H9 (cell line): Measurements from ENCODE around the gene PLA2G4C. TPM values are rescaled to one million over a fixed set of nuclear protein-coding genes. Genes with fewer than 3 reads are reported as not detected.

Source experiments
- DNase-seq: peaks from one replicate; pipeline ENCODE4 v3.0.0-alpha.2; 2017
- H2AFZ ChIP-seq: one replicate; pipeline ENCODE4 v1.6.1; 2013; ENCODE audit warnings: mild to moderate bottlenecking, low read length, control low read depth, moderate library complexity
- H2AK5ac ChIP-seq: 2 replicates; pipeline ENCODE4 v1.6.1; 2013; ENCODE audit warnings: low read length, control low read depth, mixed read lengths; ENCODE audit not compliant: insufficient read length
- H2BK120ac ChIP-seq: one replicate; pipeline ENCODE4 v1.6.1; 2013; ENCODE audit warnings: low read depth, mild to moderate bottlenecking, low read length, control low read depth, inconsistent platforms; ENCODE audit not compliant: poor library complexity, severe bottlenecking
- H2BK12ac ChIP-seq: 2 replicates; pipeline ENCODE4 v1.6.1; 2013; ENCODE audit warnings: low read length, control low read depth, mixed read lengths, low read depth; ENCODE audit not compliant: insufficient read length
- H2BK15ac ChIP-seq: 2 replicates; pipeline ENCODE4 v1.6.1; 2013; ENCODE audit warnings: low read depth, low read length, control low read depth
- H2BK20ac ChIP-seq: one replicate; pipeline ENCODE4 v1.6.1; 2013; ENCODE audit warnings: low read depth, mild to moderate bottlenecking, low read length, control low read depth, inconsistent platforms; ENCODE audit not compliant: poor library complexity, severe bottlenecking
- H2BK5ac ChIP-seq: 2 replicates; pipeline ENCODE4 v1.6.1; 2013; ENCODE audit warnings: low read length, control low read depth, mixed read lengths; ENCODE audit not compliant: insufficient read length
- H3K14ac ChIP-seq: 2 replicates; pipeline ENCODE4 v1.6.1; 2013; ENCODE audit warnings: low read length, control low read depth; ENCODE audit not compliant: insufficient read depth
- H3K18ac ChIP-seq: 2 replicates; pipeline ENCODE4 v1.6.1; 2013; ENCODE audit warnings: low read depth, mild to moderate bottlenecking, mixed read lengths, low read length, control low read depth; ENCODE audit not compliant: insufficient read length
- H3K23ac ChIP-seq: 2 replicates; pipeline ENCODE4 v1.6.1; 2013; ENCODE audit warnings: low read length, control low read depth, mixed read lengths, low read depth; ENCODE audit not compliant: insufficient read length
- H3K23me2 ChIP-seq: 2 replicates; pipeline ENCODE4 v1.6.1; 2013; ENCODE audit warnings: low read depth, mild to moderate bottlenecking, mixed read lengths, low read length, control low read depth; ENCODE audit not compliant: insufficient read length, poor library complexity, severe bottlenecking
- H3K27ac ChIP-seq: 2 replicates; pipeline ENCODE4 v1.5.1; 2013; ENCODE audit warnings: low read length, control low read depth, mixed read lengths, low read depth; ENCODE audit not compliant: insufficient read length
- H3K27me3 ChIP-seq: 2 replicates; pipeline ENCODE4 v1.6.1; 2013; ENCODE audit warnings: low read length, control low read depth, inconsistent platforms; ENCODE audit not compliant: insufficient read depth
- H3K4ac ChIP-seq: 2 replicates; pipeline ENCODE4 v1.6.1; 2013; ENCODE audit warnings: low read depth, mild to moderate bottlenecking, control low read depth, inconsistent platforms, low read length, moderate library complexity
- H3K4me1 ChIP-seq: 2 replicates; pipeline ENCODE4 v1.6.1; 2013; ENCODE audit warnings: low read length, control low read depth, inconsistent platforms; ENCODE audit not compliant: insufficient read depth
- H3K4me2 ChIP-seq: 2 replicates; pipeline ENCODE4 v1.6.1; 2013; ENCODE audit warnings: low read length, control low read depth, mixed read lengths; ENCODE audit not compliant: insufficient read length, insufficient read depth
- H3K56ac ChIP-seq: 2 replicates; pipeline ENCODE4 v1.6.1; 2013; ENCODE audit warnings: low read depth, mild to moderate bottlenecking, mixed read lengths, low read length, control low read depth; ENCODE audit not compliant: insufficient read length
- H3K79me1 ChIP-seq: 2 replicates; pipeline ENCODE4 v1.6.1; 2013; ENCODE audit warnings: low read depth, mild to moderate bottlenecking, moderate library complexity, low read length, control low read depth, inconsistent platforms; ENCODE audit not compliant: insufficient read depth, poor library complexity, severe bottlenecking
- H3K79me2 ChIP-seq: 2 replicates; pipeline ENCODE4 v1.6.1; 2013; ENCODE audit warnings: low read length, control low read depth, inconsistent platforms; ENCODE audit not compliant: insufficient read depth
- H3K9ac ChIP-seq: 2 replicates; pipeline ENCODE4 v1.6.1; 2013; ENCODE audit warnings: low read length, control low read depth, mixed read lengths; ENCODE audit not compliant: insufficient read length; ENCODE audit errors: extremely low read depth
- H3K9me3 ChIP-seq: one replicate; pipeline ENCODE4 v1.6.1; 2013; ENCODE audit warnings: low read depth, low read length, inconsistent platforms; ENCODE audit not compliant: control insufficient read depth
- H3T11ph ChIP-seq: one replicate; pipeline ENCODE4 v1.6.1; 2013; ENCODE audit warnings: mild to moderate bottlenecking, low read length, control low read depth, inconsistent platforms
- H4K20me1 ChIP-seq: one replicate; pipeline ENCODE4 v1.6.1; 2013; ENCODE audit not compliant: control insufficient read depth, insufficient read length, insufficient read depth
- H4K5ac ChIP-seq: 2 replicates; pipeline ENCODE4 v1.6.1; 2013; ENCODE audit warnings: low read depth, mild to moderate bottlenecking, mixed read lengths, low read length, control low read depth; ENCODE audit not compliant: insufficient read length
- H4K8ac ChIP-seq: replicated peaks from 2 replicates; pipeline ENCODE4 v1.6.1; 2013; ENCODE audit warnings: low read length, control low read depth, mixed read lengths, low read depth; ENCODE audit not compliant: insufficient read length
- H4K91ac ChIP-seq: 2 replicates; pipeline ENCODE4 v1.6.1; 2013; ENCODE audit warnings: low read depth, mild to moderate bottlenecking, moderate library complexity, mixed read lengths, low read length, control low read depth; ENCODE audit not compliant: insufficient read length
- H3K27ac Mint-ChIP-seq, 3 experiments: 2 replicates in 2 of 3; 3 replicates in 1 of 3; pipeline ENCODE4 v1.8.0; 2020 to 2021; ENCODE audit warnings: mixed read lengths in 3 of 3, mild to moderate bottlenecking in 1 of 3, moderate library complexity in 1 of 3
- H3K27me3 Mint-ChIP-seq: 2 replicates; pipeline ENCODE4 v1.8.0; 2021; ENCODE audit warnings: low read depth, mild to moderate bottlenecking, moderate library complexity, mixed read lengths
- H3K36me3 Mint-ChIP-seq, 3 experiments: 2 replicates in 2 of 3; 3 replicates in 1 of 3; pipeline ENCODE4 v1.8.0; 2020 to 2021; ENCODE audit warnings: low read depth in 3 of 3, mixed read lengths in 3 of 3; ENCODE audit not compliant: insufficient read depth in 1 of 3
- H3K4me1 Mint-ChIP-seq, 2 experiments: 2 replicates each; pipeline ENCODE4 v1.8.0; 2020; ENCODE audit warnings: mixed read lengths in 2 of 2
- H3K4me3 Mint-ChIP-seq, 2 experiments: 2 replicates in 1 of 2; 3 replicates in 1 of 2; pipeline ENCODE4 v1.8.0; 2020 to 2021; ENCODE audit warnings: mild to moderate bottlenecking in 2 of 2, mixed read lengths in 2 of 2, moderate library complexity in 1 of 2
- H3K9me3 Mint-ChIP-seq, 2 experiments: 2 replicates in 1 of 2; 3 replicates in 1 of 2; pipeline ENCODE4 v1.8.0; 2020; ENCODE audit warnings: mild to moderate bottlenecking in 2 of 2, mixed read lengths in 2 of 2, moderate library complexity in 1 of 2
- WGBS: extraction: QIAGEN DNeasy Blood & Tissue Kit; methylation state at CpG from one replicate; pipeline ENCODE4 v1.1.7; 2013; ENCODE audit warnings: missing lambda C conversion rate, low lambda C conversion rate, mixed read lengths; ENCODE audit not compliant: insufficient read length; ENCODE audit errors: extremely low coverage; 5-methylcytosine and 5-hydroxymethylcytosine counted together
- total RNA-seq: library from RNA; stranded (reverse); gene quantifications from 2 replicates; pipeline ENCODE4 v1.2.1, GENCODE V29; 2021
- TF ChIP-seq, protein P1 (sequence below): fragments of 200-600 bp; sonication (generic); conservative IDR thresholded peaks from 3 replicates; pipeline ENCODE4 v1.8.0; 2021; ENCODE audit warnings: antibody characterized with exemption, mild to moderate bottlenecking

The PLA2G4C gene
- total RNA-seq, 1 experiment from 2014 or later, result 7.0 TPM

GRCh38 chr19:48030073-48030472 is 80.5 kb downstream of the PLA2G4C start:
- Histone ChIP-seq H3K4me2 (no peak overlapping the region), H3K9ac (no peak overlapping the region), H3K27ac (no peak overlapping the region), H4K8ac (no peak overlapping the region), H4K20me1 (no peaks in the 10 kb centered on the region), H3K27me3 (no peaks in the 10 kb centered on the region; the same call in 1 of the 2 replicates), H3K4ac (no peak overlapping the region), H3K14ac (no peak overlapping the region), H4K5ac (no peak overlapping the region), H3T11ph (no peak overlapping the region), H2BK12ac (no peak overlapping the region), H4K91ac (no peak overlapping the region), H3K18ac (no peak overlapping the region), H3K23ac (no peak overlapping the region), H2AK5ac (no peak overlapping the region), H2BK5ac (no peak overlapping the region), H2AFZ (no peak overlapping the region), H2BK20ac (no peak overlapping the region), H2BK15ac (no peak overlapping the region), H3K23me2 (no peaks in the 10 kb centered on the region), H3K56ac (no peak overlapping the region), H2BK120ac (no peak overlapping the region), H3K79me1 (no peaks in the 10 kb centered on the region), H3K9me3 (no peaks in the 10 kb centered on the region), H3K79me2 (no peaks in the 10 kb centered on the region), H3K4me1 (no peaks in the 10 kb centered on the region)
- no CpG with 5 or more reads among the region's 10 CpGs for WGBS
- Mint-ChIP-seq H3K9me3 (no peaks in the 10 kb centered on the region; a peak in 1 of 5 replicates), H3K4me3 (no peak overlapping the region), H3K36me3 (no peaks in the 10 kb centered on the region), H3K27me3 (peaks cover 15% of the 10 kb centered on the region), H3K27ac (no peak overlapping the region), H3K4me1 (peaks cover 9 to 19% of the 10 kb centered on the region in 2 experiments)
- TF ChIP-seq, protein P1, sequence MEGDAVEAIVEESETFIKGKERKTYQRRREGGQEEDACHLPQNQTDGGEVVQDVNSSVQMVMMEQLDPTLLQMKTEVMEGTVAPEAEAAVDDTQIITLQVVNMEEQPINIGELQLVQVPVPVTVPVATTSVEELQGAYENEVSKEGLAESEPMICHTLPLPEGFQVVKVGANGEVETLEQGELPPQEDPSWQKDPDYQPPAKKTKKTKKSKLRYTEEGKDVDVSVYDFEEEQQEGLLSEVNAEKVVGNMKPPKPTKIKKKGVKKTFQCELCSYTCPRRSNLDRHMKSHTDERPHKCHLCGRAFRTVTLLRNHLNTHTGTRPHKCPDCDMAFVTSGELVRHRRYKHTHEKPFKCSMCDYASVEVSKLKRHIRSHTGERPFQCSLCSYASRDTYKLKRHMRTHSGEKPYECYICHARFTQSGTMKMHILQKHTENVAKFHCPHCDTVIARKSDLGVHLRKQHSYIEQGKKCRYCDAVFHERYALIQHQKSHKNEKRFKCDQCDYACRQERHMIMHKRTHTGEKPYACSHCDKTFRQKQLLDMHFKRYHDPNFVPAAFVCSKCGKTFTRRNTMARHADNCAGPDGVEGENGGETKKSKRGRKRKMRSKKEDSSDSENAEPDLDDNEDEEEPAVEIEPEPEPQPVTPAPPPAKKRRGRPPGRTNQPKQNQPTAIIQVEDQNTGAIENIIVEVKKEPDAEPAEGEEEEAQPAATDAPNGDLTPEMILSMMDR, result no peak
- no peak for DNase-seq
